Stimulated activated CD8-positive, alpha-beta memory T cell treated with anti-CD3 and anti-CD28 coated beads, Interleukin-2, amount 100 ng/mL, for 1 hour (primary cell): ENCODE results near the gene KLHL22.
"Not testable (repeated sequence)": the region's sequence is repeated elsewhere in the genome, so short reads cannot be mapped to it uniquely, and the experiment has no call there.

Experiments used
- DNase-seq, 2 donors: peaks; one replicate each; pipeline ENCODE4 v3.0.0-alpha.2; 2020; ENCODE audit warnings: low read depth in 2 of 2

The KLHL22 gene

GRCh38 chr22:20400606-20401375, 94.8 kb downstream of the KLHL22 start:
- no peak for DNase-seq

GRCh38 chr22:20399866-20400605, 95.6 kb downstream of the KLHL22 start:
- no peak for DNase-seq

- no peak for DNase-seq
These were observed 97.2 kb downstream of the KLHL22 start for GRCh38 chr22:20398420-20398819.

GRCh38 chr22:20397498-20397897, 98.1 kb downstream of the KLHL22 start:
- DNase-seq, result no peak

- no peak for DNase-seq
These were observed 99.0 kb downstream of the KLHL22 start for GRCh38 chr22:20396639-20397038.

- DNase-seq, result no peak
These were observed 99.7 kb downstream of the KLHL22 start for GRCh38 chr22:20395907-20396287.

- DNase-seq, result no peak
These were observed 100.3 kb downstream of the KLHL22 start for GRCh38 chr22:20395181-20395906.

- DNase-seq, result peak; percentile 62 to 71
These were observed 101.7 kb downstream of the KLHL22 start, which contains the start of gene ZNF74 for GRCh38 chr22:20393705-20394476. TSS of gene ZNF74 (plus strand) at chr22:20394151. CDS start at chr22:20394629, 478 bp downstream.

- DNase-seq, result no peak
These were observed 102.5 kb downstream of the KLHL22 start for GRCh38 chr22:20392983-20393704.

- not testable (repeated sequence) for DNase-seq
These were observed 103.2 kb downstream of the KLHL22 start for GRCh38 chr22:20392365-20392881.
